B cell (primary cell): ENCODE results near the gene CRTC1. TPM values are rescaled to one million over a fixed set of nuclear protein-coding genes. Genes with fewer than 3 reads are reported as not detected.
A peak's percentile ranks its signal among the peaks of the same experiment; 100 is the strongest.

Experiments used
- ATAC-seq: fragments of 200-7000 bp; cut with Tn5 transposase; one replicate; pipeline ENCODE4 v1.10.0; 2021; ENCODE audit warnings: low read depth, mild to moderate bottlenecking, moderate number of reproducible peaks, moderate library complexity
- CTCF ChIA-PET: fragments of 350-600 bp; sonication (Branson Sonifier 250); formaldehyde crosslinking; loops from one replicate; lab custom pipeline; 2021; ENCODE audit warnings: antibody characterized with exemption, inconsistent platforms; lab: Charles Lee
- POLR2A ChIA-PET: fragments of 350-600 bp; sonication (Branson Sonifier 250); formaldehyde crosslinking; loops from one replicate; lab custom pipeline; 2021; ENCODE audit warnings: antibody characterized with exemption; lab: Charles Lee
- DNase-seq: peaks from one replicate; pipeline ENCODE4 v3.0.0; 2013
- H2AFZ ChIP-seq: 2 replicates; pipeline ENCODE4 v1.6.1; 2012; ENCODE audit warnings: mild to moderate bottlenecking, low read depth, low read length; ENCODE audit not compliant: insufficient read depth, poor library complexity, severe bottlenecking
- H3K27ac ChIP-seq, 2 donors: 1 replicate in 1 of 2; 2 replicates in 1 of 2; pipeline ENCODE4 v1.5.1; 2012 to 2013; ENCODE audit warnings: low read length in 2 of 2, mild to moderate bottlenecking in 2 of 2, moderate library complexity in 1 of 2
- H3K27me3 ChIP-seq, 4 experiments: fragments of 200-600 bp in 1 of 4; sonication (generic) in 1 of 4; replicated peaks in 1 of 4; 1 replicate in 2 of 4; 2 replicates in 2 of 4; pipeline versions ENCODE4 v1.6.1 to v1.7.0; 2013 to 2016; ENCODE audit warnings: low read length in 3 of 4, mild to moderate bottlenecking in 2 of 4, mixed read lengths in 1 of 4, moderate library complexity in 1 of 4; ENCODE audit not compliant: insufficient read depth in 4 of 4, control insufficient read depth in 3 of 4; ENCODE audit errors: control extremely low read depth in 1 of 4
- H3K36me3 ChIP-seq, 2 experiments: replicated peaks in 1 of 2; 1 replicate in 1 of 2; 2 replicates in 1 of 2; pipeline versions ENCODE4 v1.6.1 to v1.7.1; 2013; ENCODE audit warnings: low read length in 1 of 2; ENCODE audit not compliant: insufficient read depth in 2 of 2, control insufficient read depth in 1 of 2; ENCODE audit errors: control extremely low read depth in 1 of 2, extremely low read depth in 1 of 2
- H3K4me1 ChIP-seq, 2 donors: fragments of 200-600 bp in 1 of 2; sonication (generic) in 1 of 2; 1 replicate in 1 of 2; 2 replicates in 1 of 2; pipeline versions ENCODE4 v1.5.1 to v1.6.1; 2013 to 2017; ENCODE audit warnings: low read length in 2 of 2; ENCODE audit not compliant: control insufficient read depth in 2 of 2, insufficient read depth in 2 of 2
- H3K4me2 ChIP-seq: replicated peaks from 2 replicates; pipeline ENCODE3; 2012; ENCODE audit warnings: mild to moderate bottlenecking, low read depth, low read length; ENCODE audit not compliant: poor library complexity, severe bottlenecking
- H3K4me3 ChIP-seq, 5 experiments: fragments of 200-600 bp in 1 of 5; sonication (generic) in 1 of 5; 1 replicate in 3 of 5; 2 replicates in 2 of 5; pipeline versions ENCODE4 v1.5.1 to v1.7.0; 2011 to 2016; ENCODE audit warnings: low read length in 4 of 5, mild to moderate bottlenecking in 4 of 5, low read depth in 2 of 5, control low read depth in 1 of 5, moderate library complexity in 1 of 5; ENCODE audit not compliant: insufficient read depth in 1 of 5; ENCODE audit errors: control extremely low read depth in 1 of 5, extremely low read depth in 1 of 5
- H3K79me2 ChIP-seq: fragments of 200-600 bp; sonication (generic); one replicate; pipeline ENCODE4 v1.6.0; 2016; ENCODE audit warnings: low read length; ENCODE audit not compliant: control insufficient read depth, insufficient read depth
- H3K9ac ChIP-seq: fragments of 200-600 bp; sonication (generic); 2 replicates; pipeline ENCODE4 v1.6.1; 2017; ENCODE audit warnings: mild to moderate bottlenecking, low read length, moderate library complexity
- H3K9me3 ChIP-seq, 3 donors: one replicate each; pipeline versions ENCODE4 v1.6.1 to v1.7.1; 2013; ENCODE audit warnings: low read length in 2 of 3; ENCODE audit not compliant: control insufficient read depth in 2 of 3, insufficient read depth in 1 of 3; ENCODE audit errors: control extremely low read depth in 1 of 3
- H4K20me1 ChIP-seq: 2 replicates; pipeline ENCODE4 v1.6.0; 2012; ENCODE audit warnings: mild to moderate bottlenecking, low read length; ENCODE audit not compliant: insufficient read depth, control insufficient read depth, poor library complexity, severe bottlenecking
- H3K27ac Mint-ChIP-seq: one replicate; pipeline ENCODE4 v1.8.0; 2021; ENCODE audit warnings: mixed read lengths
- H3K27me3 Mint-ChIP-seq: one replicate; pipeline ENCODE4 v1.8.0; 2021; ENCODE audit warnings: mixed read lengths
- H3K4me1 Mint-ChIP-seq: one replicate; pipeline ENCODE4 v1.8.0; 2021; ENCODE audit warnings: mixed read lengths
- H3K4me3 Mint-ChIP-seq: one replicate; pipeline ENCODE4 v1.8.0; 2021; ENCODE audit warnings: mixed read lengths
- H3K9me3 Mint-ChIP-seq: one replicate; pipeline ENCODE4 v1.8.0; 2022; ENCODE audit warnings: mixed read lengths; ENCODE audit not compliant: insufficient read depth
- CTCF ChIP-seq: fragments of 200-600 bp; IDR thresholded peaks from one replicate; pipeline ENCODE4 v1.8.0; 2022; ENCODE audit warnings: antibody characterized with exemption, mild to moderate bottlenecking
- EZH2 ChIP-seq: IDR thresholded peaks from 2 replicates; pipeline ENCODE4 v1.6.1; 2012; ENCODE audit warnings: borderline replicate concordance, low read depth, mild to moderate bottlenecking, moderate library complexity, low read length; ENCODE audit not compliant: insufficient read depth, poor library complexity, severe bottlenecking
- WGBS: methylation state at CpG from one replicate; pipeline ENCODE4 v1.1.5; 2013; ENCODE audit warnings: missing lambda C conversion rate; ENCODE audit not compliant: insufficient coverage; 5-methylcytosine and 5-hydroxymethylcytosine counted together
- intact Hi-C: fragments of 100-400 bp; cut with micrococcal nuclease; formaldehyde crosslinking; loops from one replicate; pipeline ENCODE4 v1.10.0; 2022
- polyA plus RNA-seq: library from polyadenylated mRNA; depleted of rRNA; stranded (reverse); fragments of >200 nt; gene quantifications from 2 replicates; pipeline ENCODE4 v1.2.3, GENCODE V29; 2012
- total RNA-seq, 2 donors: library from RNA; stranded (reverse); fragments of 120-200 nt in 1 of 2; gene quantifications; 1 replicate in 1 of 2; 2 replicates in 1 of 2; pipeline versions ENCODE4 v1.2.3 to v1.2.4, GENCODE V29; 2013 to 2022

CRTC1 gene
- total and polyA plus RNA-seq, 2 donors (not counting 1 experiment from before 2014, with no cell fraction given), result 15.9 to 30.1 TPM

DNA sequence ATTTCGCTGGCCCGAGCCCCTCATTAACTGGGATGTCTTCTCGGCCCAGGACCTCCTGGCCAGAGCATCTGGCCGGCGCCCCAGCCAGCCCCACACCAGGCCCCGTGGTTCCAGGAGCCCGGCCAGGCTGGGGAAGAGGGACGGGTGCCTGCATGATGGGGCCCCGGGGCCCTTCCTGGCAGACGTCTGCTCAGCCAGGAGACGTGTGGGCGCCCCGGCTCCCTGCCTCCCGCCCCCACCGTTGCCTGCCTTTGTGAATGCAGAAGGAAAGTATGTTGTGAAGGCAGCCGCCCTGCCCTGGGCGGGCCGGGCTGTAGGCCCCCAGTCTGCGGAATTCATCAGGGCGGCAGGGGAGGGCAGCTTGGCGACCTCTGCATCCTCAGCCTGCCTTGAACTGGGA is 112.1 kb downstream of the CRTC1 start:
- peaks cover 0 to 25% (median 0%) of the 10 kb centered on the region in 3 donors for H3K9me3 ChIP-seq
- Mint-ChIP-seq H3K27ac (no peak overlapping the region), H3K4me3 (no peak overlapping the region), H3K4me1 (peaks cover 4% of the 10 kb centered on the region), H3K9me3 (no peaks in the 10 kb centered on the region), H3K27me3 (peaks cover 33% of the 10 kb centered on the region)
- peaks cover 8 to 9% of the 10 kb centered on the region in 2 donors for H3K4me1 ChIP-seq
- H3K4me3 ChIP-seq, result no peak overlapping the region
- DNase-seq, result peak; percentile 19
- TF ChIP-seq CTCF (no peak), EZH2 (no peak)
- intact Hi-C loops, result no loop called here
- H3K9ac ChIP-seq, result no peak overlapping the region
- no peak overlapping the region for H2AFZ ChIP-seq
- POLR2A ChIA-PET, result no interaction called here
- no peak for ATAC-seq
- H4K20me1 ChIP-seq, result no peaks in the 10 kb centered on the region
- H3K27ac ChIP-seq, result no peak overlapping the region
- WGBS, result 13% methylated on average over 21 of the region's 21 CpGs
- H3K27me3 ChIP-seq, result peaks cover 0 to 56% (median 9%) of the 10 kb centered on the region in 4 experiments
- H3K36me3 ChIP-seq, result no peaks in the 10 kb centered on the region
- no peak overlapping the region for H3K4me2 ChIP-seq
- no peaks in the 10 kb centered on the region for H3K79me2 ChIP-seq
- CTCF ChIA-PET, result interaction anchor here (0.6 kb wide), 1 partner anchor 94 kb away, joined by 3 read pairs; no protein-coding TSS in a partner anchor

GRCh38 chr19:18796239-18796638 is 112.8 kb downstream of the CRTC1 start:
- Histone ChIP-seq H3K9ac (no peak overlapping the region), H3K27ac (no peak overlapping the region), H3K27me3 (peaks cover 0 to 50% (median 6%) of the 10 kb centered on the region in 4 experiments), H3K4me1 (peaks cover 1 to 2% of the 10 kb centered on the region in 2 donors), H3K9me3 (peaks cover 0 to 21% (median 0%) of the 10 kb centered on the region in 3 donors), H4K20me1 (no peaks in the 10 kb centered on the region), H2AFZ (no peak overlapping the region), H3K79me2 (no peaks in the 10 kb centered on the region), H3K4me2 (no peak overlapping the region), H3K4me3 (no peak overlapping the region), H3K36me3 (no peaks in the 10 kb centered on the region)
- POLR2A ChIA-PET, result no interaction called here
- ATAC-seq (no peak), DNase-seq (no peak)
- peaks cover 2% of the 10 kb centered on the region for H3K4me1 Mint-ChIP-seq
- intact Hi-C loops, result no loop called here
- H3K9me3 Mint-ChIP-seq, result no peaks in the 10 kb centered on the region
- no peak overlapping the region for H3K27ac Mint-ChIP-seq
- no CpG with 5 or more reads among the region's 2 CpGs for WGBS
- no peak overlapping the region for H3K4me3 Mint-ChIP-seq
- TF ChIP-seq EZH2, result no peak
- TF ChIP-seq CTCF, result no peak
- H3K27me3 Mint-ChIP-seq, result peaks cover 30% of the 10 kb centered on the region
- CTCF ChIA-PET, result no interaction called here
